Mucosa of descending colon (tissue), 3 donors: Measurements from ENCODE around the gene TCAP. TPM values are rescaled to one million over a fixed set of nuclear protein-coding genes. Genes with fewer than 3 reads are reported as not detected.
A peak's percentile ranks its signal among the peaks of the same experiment; 100 is the strongest.

ENCODE experiments used
- ATAC-seq: fragments of 200-7000 bp; cut with Tn5 transposase; one replicate; pipeline ENCODE4 v1.9.1; 2020; ENCODE audit warnings: mild to moderate bottlenecking, moderate library complexity
- DNase-seq, 3 donors: peaks; one replicate each; pipeline ENCODE4 v3.0.0-alpha.2; 2020
- H3K36me3 ChIP-seq: fragments of 200-600 bp; one replicate; pipeline ENCODE4 v1.8.0; 2021; ENCODE audit warnings: low read depth, mild to moderate bottlenecking
- H3K4me1 ChIP-seq: fragments of 200-600 bp; one replicate; pipeline ENCODE4 v1.8.0; 2021; ENCODE audit warnings: low read depth, mild to moderate bottlenecking
- H3K4me3 ChIP-seq: fragments of 200-600 bp; one replicate; pipeline ENCODE4 v1.8.0; 2021; ENCODE audit warnings: mild to moderate bottlenecking
- H3K9me3 ChIP-seq: fragments of 200-600 bp; one replicate; pipeline ENCODE4 v1.8.0; 2021; ENCODE audit warnings: mild to moderate bottlenecking
- CTCF ChIP-seq: fragments of 200-600 bp; IDR thresholded peaks from one replicate; pipeline ENCODE4 v1.8.0; 2022; ENCODE audit warnings: antibody characterized with exemption, mild to moderate bottlenecking
- intact Hi-C, 2 donors: fragments of 100-400 bp; cut with DNase I in 1 of 2; cut with micrococcal nuclease in 1 of 2; formaldehyde crosslinking; loops; one replicate each; pipeline versions ENCODE4 v1.11.0 to v1.11.1; 2022; cut with DNase I, micrococcal nuclease
- total RNA-seq, 3 donors: library from RNA; stranded (reverse); fragmentation: NEBNext Ultra II Directional in 2 of 3; extraction: Animal tissue kit (Norgen Biotek cat#: 25700) in 2 of 3; gene quantifications; one replicate each; pipeline versions ENCODE4 v1.2.1 to v1.2.4, GENCODE V29; 2021 to 2023
- donor health status: DM: no; HTN: no; CAD: no; lungs with moderate emphysema.
- donor health status: DM: no; HTN: no; CAD: no.
- donor health status: DM: no; HTN: yes; CAD: no.

The TCAP gene
- total RNA-seq, 3 donors from 2014 or later, result 0.96 to 3.4 (median 1.5) TPM

- Histone ChIP-seq H3K36me3 (no peaks in the 10 kb centered on the region), H3K9me3 (no peaks in the 10 kb centered on the region), H3K4me1 (peaks cover 27% of the 10 kb centered on the region), H3K4me3 (no peak overlapping the region)
- no peak for DNase-seq
- no peak for ATAC-seq
- intact Hi-C loops, result no loop called here
- no peak for TF ChIP-seq CTCF
Measured at GRCh38 chr17:39641097-39641496, 24.1 kb upstream of the TCAP start.

DNA sequence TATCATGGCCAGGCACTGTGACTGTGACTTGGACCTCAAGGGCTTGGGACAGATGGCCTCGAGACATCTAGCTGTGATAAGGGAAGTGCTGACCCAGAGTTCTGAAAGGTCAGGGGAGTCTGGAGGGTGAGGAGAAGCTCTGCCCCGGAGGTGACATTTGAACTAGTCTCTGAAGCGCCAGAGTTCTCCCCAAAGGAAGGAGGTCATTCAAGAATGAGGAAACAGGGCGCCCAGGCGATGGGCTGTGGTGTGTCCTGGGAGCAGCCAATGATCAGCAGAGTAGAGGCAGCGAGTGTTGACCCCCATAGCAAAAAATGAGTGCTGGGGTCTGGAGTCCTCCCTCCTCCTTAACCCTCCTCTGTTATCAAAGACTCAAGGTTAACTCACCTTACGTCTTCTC lies 23.3 kb upstream of the TCAP start:
- DNase-seq (no peak), ATAC-seq (no peak)
- Histone ChIP-seq H3K4me3 (no peak overlapping the region), H3K9me3 (no peaks in the 10 kb centered on the region), H3K36me3 (no peaks in the 10 kb centered on the region), H3K4me1 (peaks cover 20% of the 10 kb centered on the region)
- TF ChIP-seq CTCF, result no peak
- intact Hi-C loops, result no loop called here

DNA sequence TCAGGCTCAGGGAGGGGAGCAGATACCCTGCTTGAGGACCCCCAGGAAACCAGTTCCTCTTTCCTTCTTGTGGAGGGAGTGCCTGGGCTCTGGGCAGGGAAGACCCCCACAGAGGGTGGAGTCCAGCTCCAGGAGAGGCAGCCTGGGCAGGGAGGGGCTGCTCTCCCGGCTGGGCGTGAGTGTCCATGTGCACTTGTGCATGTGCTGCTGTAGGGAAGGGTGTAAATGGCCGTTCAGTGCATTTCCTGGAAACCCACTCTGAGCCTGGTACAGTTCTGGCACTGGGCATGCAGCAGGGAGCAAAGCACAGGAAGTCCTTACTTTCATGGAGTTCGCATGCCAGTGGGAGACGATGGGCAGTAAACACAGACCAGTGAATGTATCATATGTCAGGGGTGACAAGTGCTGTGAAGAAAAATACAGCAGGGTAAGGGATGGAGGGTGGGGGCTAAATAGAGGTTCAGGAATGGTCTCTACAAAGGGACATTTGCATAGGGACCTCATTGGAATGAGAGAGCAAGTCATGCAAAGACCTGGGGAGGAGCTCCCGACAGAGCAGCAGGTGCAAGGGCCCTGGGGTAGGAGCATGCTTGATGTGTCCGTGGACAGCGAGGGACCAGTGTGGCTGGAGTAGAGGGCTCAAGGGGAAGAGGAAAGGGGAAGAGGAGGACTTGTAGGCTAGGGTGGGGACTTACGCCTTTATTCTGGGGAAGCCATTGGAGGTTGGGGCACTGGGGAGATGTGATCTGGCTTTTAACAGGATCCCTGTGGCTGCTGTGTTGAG lies 22.7 kb upstream of the TCAP start:
- H3K4me1 ChIP-seq, result peaks cover 20% of the 10 kb centered on the region
- H3K36me3 ChIP-seq, result no peaks in the 10 kb centered on the region
- H3K9me3 ChIP-seq, result no peaks in the 10 kb centered on the region
- no peak overlapping the region for H3K4me3 ChIP-seq
- DNase-seq, result no peak
- intact Hi-C loops, result no loop called here
- ATAC-seq, result peak; percentile 12
- TF ChIP-seq CTCF, result no peak

DNA sequence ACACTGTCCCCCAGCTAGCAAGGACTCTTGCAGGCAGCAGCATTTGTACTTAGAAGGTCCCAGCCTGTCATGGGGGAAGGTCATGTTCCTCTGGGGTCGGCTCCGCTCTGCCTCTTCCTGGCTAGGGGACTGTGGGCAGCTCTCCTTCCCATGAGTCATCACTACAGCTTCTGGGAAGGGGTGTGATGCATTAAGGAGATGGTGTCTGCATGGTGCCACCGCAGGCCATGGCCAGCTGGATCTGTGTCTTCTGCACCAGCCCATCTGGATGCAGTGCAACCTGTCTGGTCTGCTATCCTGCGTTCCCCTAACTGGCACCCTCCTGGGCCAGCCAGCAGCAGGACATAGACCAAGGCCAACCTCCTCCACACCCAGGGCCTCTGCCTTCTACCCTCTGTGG lies 21.9 kb upstream of the TCAP start:
- Histone ChIP-seq H3K4me1 (peaks cover 14% of the 10 kb centered on the region), H3K4me3 (no peak overlapping the region), H3K9me3 (no peaks in the 10 kb centered on the region), H3K36me3 (no peaks in the 10 kb centered on the region)
- DNase-seq (no peak), ATAC-seq (peak; percentile 6)
- no peak for TF ChIP-seq CTCF
- intact Hi-C loops, result no loop called here

DNA sequence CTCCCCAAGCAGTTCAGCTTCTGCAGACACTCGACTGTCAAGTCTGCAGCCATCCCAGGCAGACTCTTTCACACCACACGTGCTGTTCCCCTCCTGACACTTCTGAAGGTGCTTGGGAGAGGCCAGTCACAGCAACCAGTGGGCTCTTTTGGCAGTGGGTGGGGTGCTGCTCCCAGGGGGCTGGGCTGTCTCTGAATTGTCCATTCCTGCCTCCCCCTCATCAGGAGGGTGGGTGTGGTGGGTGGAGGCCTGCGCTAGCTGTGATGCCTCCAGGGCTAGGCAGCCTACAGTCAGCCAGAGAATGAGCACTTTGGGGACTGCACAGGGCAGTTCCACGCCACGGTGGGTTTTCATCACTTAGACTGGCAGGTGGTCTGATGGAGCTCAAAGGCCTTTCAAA lies 17.9 kb upstream of the TCAP start:
- DNase-seq (no peak), ATAC-seq (no peak)
- Histone ChIP-seq H3K4me3 (no peak overlapping the region), H3K9me3 (no peaks in the 10 kb centered on the region), H3K4me1 (peaks cover 20% of the 10 kb centered on the region), H3K36me3 (no peaks in the 10 kb centered on the region)
- intact Hi-C loops, result no loop called here
- TF ChIP-seq CTCF, result no peak
